ENCODE data around the gene GADD45G.
A peak's percentile ranks its signal among the peaks of the same experiment; 100 is the strongest.

GADD45G gene

GRCh38 chr9:89612566-89613278 is 7.9 kb downstream of the GADD45G start:
- Histone ChIP-seq H3K9ac (ENCODE audit: low read length in 2 of 2) (no peak overlapping the region), H3K4me3 (ENCODE audit: low read length in 2 of 2) (no peak overlapping the region), H3K36me3 (ENCODE audit: control insufficient read depth in 2 of 2, insufficient read depth in 2 of 2, low read length in 2 of 2) (no peaks in the 10 kb centered on the region), H3K4me1 (ENCODE audit: control insufficient read depth, insufficient read depth, low read length) (peaks cover 1% of the 10 kb centered on the region), H3K9me3 (ENCODE audit: control insufficient read depth in 2 of 2, low read length in 2 of 2) (no peaks in the 10 kb centered on the region), H3K27me3 (ENCODE audit: control insufficient read depth in 1 of 2, insufficient read depth in 2 of 2, low read length in 2 of 2) (no peaks in the 10 kb centered on the region), H3K27ac (ENCODE audit: low read length) (no peak overlapping the region)

GRCh38 chr9:89613912-89614892 is 9.4 kb downstream of the GADD45G start:
- no peak overlapping the region for H3K9ac ChIP-seq (ENCODE audit: low read length in 2 of 2)
- H3K4me3 ChIP-seq (ENCODE audit: low read length in 2 of 2): no peak overlapping the region

GRCh38 chr9:89615661-89616060 is 10.8 kb downstream of the GADD45G start:
- no peaks in the 10 kb centered on the region for H3K36me3 ChIP-seq (ENCODE audit: control insufficient read depth in 2 of 2, insufficient read depth in 2 of 2, low read length in 2 of 2)
- no peak overlapping the region for H3K9ac ChIP-seq (ENCODE audit: low read length in 2 of 2)
- H3K4me1 ChIP-seq (ENCODE audit: control insufficient read depth, insufficient read depth, low read length): peaks cover 24% of the 10 kb centered on the region
- H3K4me3 ChIP-seq (ENCODE audit: low read length in 2 of 2): no peak overlapping the region
- H3K27me3 ChIP-seq (ENCODE audit: control insufficient read depth in 1 of 2, insufficient read depth in 2 of 2, low read length in 2 of 2): no peaks in the 10 kb centered on the region
- H3K9me3 ChIP-seq (ENCODE audit: control insufficient read depth in 2 of 2, low read length in 2 of 2): no peaks in the 10 kb centered on the region
- H3K27ac ChIP-seq (ENCODE audit: low read length): no peak overlapping the region

More at GRCh38 chr9:89613912-89614892, 9.4 kb downstream of the GADD45G start:
- peaks cover 11% of the 10 kb centered on the region for H3K4me1 ChIP-seq (ENCODE audit: control insufficient read depth, insufficient read depth, low read length)
- H3K9me3 ChIP-seq (ENCODE audit: control insufficient read depth in 2 of 2, low read length in 2 of 2): no peaks in the 10 kb centered on the region
- H3K27me3 ChIP-seq (ENCODE audit: control insufficient read depth in 1 of 2, insufficient read depth in 2 of 2, low read length in 2 of 2): no peaks in the 10 kb centered on the region
- no peaks in the 10 kb centered on the region for H3K36me3 ChIP-seq (ENCODE audit: control insufficient read depth in 2 of 2, insufficient read depth in 2 of 2, low read length in 2 of 2)
- no peak overlapping the region for H3K27ac ChIP-seq (ENCODE audit: low read length)

- H3K9ac ChIP-seq (ENCODE audit: low read length in 2 of 2): no peak overlapping the region
- no peaks in the 10 kb centered on the region for H3K9me3 ChIP-seq (ENCODE audit: control insufficient read depth in 2 of 2, low read length in 2 of 2)
- no peaks in the 10 kb centered on the region for H3K27me3 ChIP-seq (ENCODE audit: control insufficient read depth in 1 of 2, insufficient read depth in 2 of 2, low read length in 2 of 2)
- H3K4me1 ChIP-seq (ENCODE audit: control insufficient read depth, insufficient read depth, low read length): peaks cover 31% of the 10 kb centered on the region
- H3K4me3 ChIP-seq (ENCODE audit: low read length in 2 of 2): no peak overlapping the region
- no peak overlapping the region for H3K27ac ChIP-seq (ENCODE audit: low read length)
- no peaks in the 10 kb centered on the region for H3K36me3 ChIP-seq (ENCODE audit: control insufficient read depth in 2 of 2, insufficient read depth in 2 of 2, low read length in 2 of 2)
These were observed 11.6 kb downstream of the GADD45G start for GRCh38 chr9:89616411-89616810.

- H3K36me3 ChIP-seq (ENCODE audit: control insufficient read depth in 2 of 2, insufficient read depth in 2 of 2, low read length in 2 of 2): no peaks in the 10 kb centered on the region
- H3K27ac ChIP-seq (ENCODE audit: low read length): no peak overlapping the region
- no peaks in the 10 kb centered on the region for H3K27me3 ChIP-seq (ENCODE audit: control insufficient read depth in 1 of 2, insufficient read depth in 2 of 2, low read length in 2 of 2)
- no peak overlapping the region for H3K9ac ChIP-seq (ENCODE audit: low read length in 2 of 2)
- no peaks in the 10 kb centered on the region for H3K9me3 ChIP-seq (ENCODE audit: control insufficient read depth in 2 of 2, low read length in 2 of 2)
- no peak overlapping the region for H3K4me3 ChIP-seq (ENCODE audit: low read length in 2 of 2)
- H3K4me1 ChIP-seq (ENCODE audit: control insufficient read depth, insufficient read depth, low read length): peaks cover 47% of the 10 kb centered on the region
These were observed 13.2 kb downstream of the GADD45G start for GRCh38 chr9:89617978-89618377.

GRCh38 chr9:89619019-89619418 is 14.2 kb downstream of the GADD45G start:
- H3K4me1 ChIP-seq (ENCODE audit: control insufficient read depth, insufficient read depth, low read length): peaks cover 57% of the 10 kb centered on the region
- no peak overlapping the region for H3K27ac ChIP-seq (ENCODE audit: low read length)
- no peaks in the 10 kb centered on the region for H3K36me3 ChIP-seq (ENCODE audit: control insufficient read depth in 2 of 2, insufficient read depth in 2 of 2, low read length in 2 of 2)
- H3K9ac ChIP-seq (ENCODE audit: low read length in 2 of 2): no peak overlapping the region
- H3K9me3 ChIP-seq (ENCODE audit: control insufficient read depth in 2 of 2, low read length in 2 of 2): no peaks in the 10 kb centered on the region
- no peak overlapping the region for H3K4me3 ChIP-seq (ENCODE audit: low read length in 2 of 2)
- no peaks in the 10 kb centered on the region for H3K27me3 ChIP-seq (ENCODE audit: control insufficient read depth in 1 of 2, insufficient read depth in 2 of 2, low read length in 2 of 2)

- Histone ChIP-seq H3K9me3 (ENCODE audit: control insufficient read depth in 2 of 2, low read length in 2 of 2) (no peaks in the 10 kb centered on the region), H3K36me3 (ENCODE audit: control insufficient read depth in 2 of 2, insufficient read depth in 2 of 2, low read length in 2 of 2) (no peaks in the 10 kb centered on the region), H3K4me1 (ENCODE audit: control insufficient read depth, insufficient read depth, low read length) (peaks cover 63% of the 10 kb centered on the region), H3K27ac (ENCODE audit: low read length) (peak overlapping the region; percentile 99), H3K27me3 (ENCODE audit: control insufficient read depth in 1 of 2, insufficient read depth in 2 of 2, low read length in 2 of 2) (no peaks in the 10 kb centered on the region), H3K9ac (ENCODE audit: low read length in 2 of 2) (no peak overlapping the region), H3K4me3 (ENCODE audit: low read length in 2 of 2) (no peak overlapping the region)
These were observed 14.8 kb downstream of the GADD45G start for GRCh38 chr9:89619424-89620138.

- no peaks in the 10 kb centered on the region for H3K27me3 ChIP-seq (ENCODE audit: control insufficient read depth in 1 of 2, insufficient read depth in 2 of 2, low read length in 2 of 2)
- peaks cover 77% of the 10 kb centered on the region for H3K4me1 ChIP-seq (ENCODE audit: control insufficient read depth, insufficient read depth, low read length)
- H3K9me3 ChIP-seq (ENCODE audit: control insufficient read depth in 2 of 2, low read length in 2 of 2): no peaks in the 10 kb centered on the region
- H3K36me3 ChIP-seq (ENCODE audit: control insufficient read depth in 2 of 2, insufficient read depth in 2 of 2, low read length in 2 of 2): no peaks in the 10 kb centered on the region
- no peak overlapping the region for H3K4me3 ChIP-seq (ENCODE audit: low read length in 2 of 2)
- peak overlapping the region; percentile 99 for H3K27ac ChIP-seq (ENCODE audit: low read length)
- H3K9ac ChIP-seq (ENCODE audit: low read length in 2 of 2): peak overlapping the region; percentile 41 to 62
These were observed 16.2 kb downstream of the GADD45G start for GRCh38 chr9:89621031-89621430.

- Histone ChIP-seq H3K9me3 (ENCODE audit: control insufficient read depth in 2 of 2, low read length in 2 of 2) (no peaks in the 10 kb centered on the region), H3K27me3 (ENCODE audit: control insufficient read depth in 1 of 2, insufficient read depth in 2 of 2, low read length in 2 of 2) (no peaks in the 10 kb centered on the region), H3K4me1 (ENCODE audit: control insufficient read depth, insufficient read depth, low read length) (peaks cover 82% of the 10 kb centered on the region), H3K27ac (ENCODE audit: low read length) (peak overlapping the region; percentile 99), H3K36me3 (ENCODE audit: control insufficient read depth in 2 of 2, insufficient read depth in 2 of 2, low read length in 2 of 2) (no peaks in the 10 kb centered on the region), H3K4me3 (ENCODE audit: low read length in 2 of 2) (peak overlapping the region; percentile 8 to 22), H3K9ac (ENCODE audit: low read length in 2 of 2) (peak overlapping the region; percentile 36 to 43)
These were observed 16.9 kb downstream of the GADD45G start for GRCh38 chr9:89621676-89622075.

Measured in stomach smooth muscle (tissue), 2 donors.